Common myeloid progenitor, CD34-positive (primary cell): ENCODE measurements around the gene TUBA4A.
"Not testable (repeated sequence)": the region's sequence is repeated elsewhere in the genome, so short reads cannot be mapped to it uniquely, and the experiment has no call there.

ENCODE experiments used
- CTCF ChIA-PET: fragments of 350-600 bp; sonication (Branson Sonifier 250); formaldehyde crosslinking; loops from one replicate; lab custom pipeline; 2021; ENCODE audit warnings: antibody characterized with exemption; lab: Charles Lee
- POLR2A ChIA-PET: fragments of 350-600 bp; sonication (Branson Sonifier 250); formaldehyde crosslinking; loops from one replicate; lab custom pipeline; 2021; ENCODE audit warnings: antibody characterized with exemption; lab: Charles Lee
- DNase-seq, 3 donors: peaks; one replicate each; pipeline versions ENCODE4 v3.0.0 to v3.0.0-alpha.2; 2013
- H3K27ac ChIP-seq, 2 experiments: 1 replicate in 1 of 2; 2 replicates in 1 of 2; pipeline ENCODE4 v1.7.0; 2013; ENCODE audit warnings: inconsistent platforms in 2 of 2, low read length in 2 of 2, mild to moderate bottlenecking in 2 of 2, low read depth in 1 of 2, moderate library complexity in 1 of 2; ENCODE audit not compliant: severe bottlenecking in 2 of 2, insufficient read depth in 1 of 2, poor library complexity in 1 of 2
- H3K27me3 ChIP-seq, 5 experiments: replicated peaks in 2 of 5; 1 replicate in 3 of 5; 2 replicates in 2 of 5; pipeline versions ENCODE4 v1.6.1 to v1.7.0; 2013; ENCODE audit warnings: low read length in 4 of 5, mild to moderate bottlenecking in 2 of 5, moderate library complexity in 2 of 5, inconsistent platforms in 1 of 5; ENCODE audit not compliant: insufficient read depth in 5 of 5, control insufficient read depth in 4 of 5
- H3K36me3 ChIP-seq, 4 experiments: 1 replicate in 2 of 4; 2 replicates in 2 of 4; pipeline versions ENCODE4 v1.6.1 to v1.7.0; 2013; ENCODE audit warnings: low read length in 3 of 4, control low read depth in 1 of 4, mild to moderate bottlenecking in 1 of 4; ENCODE audit not compliant: control insufficient read depth in 4 of 4, insufficient read depth in 4 of 4
- H3K4me1 ChIP-seq, 4 experiments: 1 replicate in 3 of 4; 2 replicates in 1 of 4; pipeline versions ENCODE4 v1.6.1 to v1.7.1; 2013; ENCODE audit warnings: low read length in 3 of 4, mild to moderate bottlenecking in 3 of 4, control low read depth in 1 of 4, inconsistent platforms in 1 of 4, moderate library complexity in 1 of 4; ENCODE audit not compliant: control insufficient read depth in 4 of 4, insufficient read depth in 4 of 4; ENCODE audit errors: control extremely low read depth in 1 of 4
- H3K4me3 ChIP-seq, 7 experiments: 1 replicate in 4 of 7; 2 replicates in 3 of 7; pipeline versions ENCODE4 v1.5.1 to v1.7.0; 2013; ENCODE audit warnings: mild to moderate bottlenecking in 7 of 7, low read length in 6 of 7, moderate library complexity in 6 of 7, inconsistent platforms in 2 of 7, low read depth in 2 of 7, control low read depth in 1 of 7; ENCODE audit not compliant: insufficient read depth in 4 of 7, control insufficient read depth in 1 of 7; ENCODE audit errors: extremely low read depth in 1 of 7
- H3K9me3 ChIP-seq, 5 experiments: 1 replicate in 4 of 5; 2 replicates in 1 of 5; pipeline versions ENCODE4 v1.6.1 to v1.7.1; 2013; ENCODE audit warnings: low read length in 4 of 5, mild to moderate bottlenecking in 2 of 5, inconsistent platforms in 1 of 5, low read depth in 1 of 5, moderate library complexity in 1 of 5; ENCODE audit not compliant: control insufficient read depth in 4 of 5, insufficient read depth in 2 of 5; ENCODE audit errors: control extremely low read depth in 1 of 5
- WGBS: methylation state at CpG from one replicate; pipeline ENCODE4 v1.1.5; 2013; ENCODE audit not compliant: insufficient coverage; 5-methylcytosine and 5-hydroxymethylcytosine counted together

TUBA4A gene

GRCh38 chr2:219258942-219259341 is 5.2 kb upstream of the TUBA4A start:
- 95% methylated on average over 4 of the region's 10 CpGs for WGBS

GRCh38 chr2:219254590-219255201 is 978 bp upstream of the TUBA4A start:
- Histone ChIP-seq H3K27ac (no peak overlapping the region), H3K36me3 (peaks cover 0 to 15% (median 7%) of the 10 kb centered on the region in 4 experiments), H3K27me3 (peaks cover 0 to 10% (median 0%) of the 10 kb centered on the region in 5 experiments), H3K4me3 (peak overlapping the region; percentile 51 to 97 (median 75)), H3K4me1 (peaks cover 6 to 52% (median 48%) of the 10 kb centered on the region in 4 experiments), H3K9me3 (no peaks in the 10 kb centered on the region)
- WGBS = 2% methylated on average over 5 of the region's 12 CpGs
- peak; percentile 61 to 87 (median 80) for DNase-seq
- POLR2A ChIA-PET = interaction anchor here (1.0 to 1.6 kb wide), 4 partner anchors 26 to 48 kb away, joined by 3 to 5 read pairs (median 4); partner anchors contain the start of genes ANKZF1, ATG9A and ZFAND2B
- CTCF ChIA-PET = interaction anchor here (1.0 to 8.7 kb wide), 15 partner anchors 9 to 99 kb away, joined by 3 to 81 read pairs (median 4); partner anchors contain the start of genes ANKZF1, ATG9A, DNAJB2 and GLB1L

More at GRCh38 chr2:219258942-219259341, 5.2 kb upstream of the TUBA4A start:
- CTCF ChIA-PET = interaction anchor here (1.0 to 8.7 kb wide), 2 partner anchors 12 to 19 kb away, joined by 3 to 81 read pairs; partner anchors contain the start of gene DNAJB2
- H3K27ac ChIP-seq, H3K4me3 ChIP-seq, POLR2A ChIA-PET, H3K9me3 ChIP-seq, DNase-seq, H3K36me3 ChIP-seq, H3K27me3 ChIP-seq: not testable (repeated sequence)
- H3K4me1 ChIP-seq = peaks cover 0 to 28% (median 19%) of the 10 kb centered on the region in 4 experiments

GRCh38 chr2:219252900-219253752 is 592 bp downstream of the TUBA4A start, which contains the start of gene TUBA4B:
TSS of gene TUBA4B (plus strand) at chr2:219253243. CDS start at chr2:219253408, 165 bp downstream.
- ChIA-PET CTCF (interaction anchor here (0.6 to 8.7 kb wide), 10 partner anchors 24 to 101 kb away, joined by 3 to 81 read pairs (median 4); partner anchors contain the start of genes ANKZF1, ATG9A and DNAJB2), POLR2A (interaction anchor here (0.7 to 1.5 kb wide), 5 partner anchors 8 to 42 kb away, joined by 3 to 9 read pairs (median 3); partner anchors contain the start of genes GLB1L and STK16)
- peak in 2 of 3 donors; percentile 38 to 50 for DNase-seq
- H3K27ac ChIP-seq = peak within 1 kb of the TSS in 1 of 2 experiments; percentile 58
- H3K4me3 ChIP-seq = peak within 1 kb of the TSS; percentile 51 to 97 (median 75)
- WGBS = under 1% methylated on average over 28 of the region's 49 CpGs
- H3K9me3 ChIP-seq = no peaks in the 10 kb centered on the region
- H3K4me1 ChIP-seq = peaks cover 18 to 67% (median 64%) of the 10 kb centered on the region in 4 experiments
- H3K36me3 ChIP-seq = peaks cover 0 to 18% (median 12%) of the 10 kb centered on the region in 4 experiments
- H3K27me3 ChIP-seq = peaks cover 0 to 10% (median 0%) of the 10 kb centered on the region in 5 experiments

- Histone ChIP-seq H3K4me1 (peaks cover 24 to 73% (median 70%) of the 10 kb centered on the region in 4 experiments), H3K27ac (no peak overlapping the region), H3K4me3 (peak overlapping the region; percentile 15 to 97 (median 75)), H3K27me3 (peaks cover 0 to 10% (median 0%) of the 10 kb centered on the region in 5 experiments), H3K36me3 (peaks cover 0 to 22% (median 13%) of the 10 kb centered on the region in 4 experiments), H3K9me3 (no peaks in the 10 kb centered on the region)
- POLR2A ChIA-PET = interaction anchor here (1.1 kb wide), 1 partner anchor 22 kb away, joined by 3 read pairs; no protein-coding TSS in a partner anchor
- CTCF ChIA-PET = interaction anchor here (0.6 to 8.7 kb wide), 9 partner anchors 23 to 100 kb away, joined by 3 to 81 read pairs (median 4); partner anchors contain the start of genes ANKZF1, ATG9A and DNAJB2
- no peak for DNase-seq
- 8% methylated on average over 9 of the region's 9 CpGs for WGBS
Measured at GRCh38 chr2:219252570-219252899, 1.2 kb downstream of the TUBA4A start.

GRCh38 chr2:219252084-219252483 is 1.6 kb downstream of the TUBA4A start:
- H3K27me3 ChIP-seq = peaks cover 0 to 10% (median 0%) of the 10 kb centered on the region in 5 experiments
- peak overlapping the region in 5 of 7 experiments; percentile 8 to 97 (median 84) for H3K4me3 ChIP-seq
- 94% methylated on average over 3 of the region's 5 CpGs for WGBS
- POLR2A ChIA-PET = interaction anchor here (0.6 to 1.1 kb wide), 2 partner anchors 22 to 990 kb away, joined by 3 to 4 read pairs; no protein-coding TSS in a partner anchor
- H3K27ac ChIP-seq = no peak overlapping the region
- DNase-seq = no peak
- peaks cover 27 to 78% (median 74%) of the 10 kb centered on the region in 4 experiments for H3K4me1 ChIP-seq
- CTCF ChIA-PET = interaction anchor here (0.9 to 8.7 kb wide), 10 partner anchors 20 to 97 kb away, joined by 3 to 81 read pairs (median 4); partner anchors contain the start of genes ANKZF1, ATG9A and DNAJB2
- H3K36me3 ChIP-seq = peaks cover 0 to 22% (median 13%) of the 10 kb centered on the region in 4 experiments
- H3K9me3 ChIP-seq = no peaks in the 10 kb centered on the region

- Histone ChIP-seq H3K9me3 (no peaks in the 10 kb centered on the region), H3K4me3 (peak overlapping the region in 1 of 7 experiments; percentile 25), H3K36me3 (peaks cover 0 to 22% (median 13%) of the 10 kb centered on the region in 4 experiments), H3K4me1 (peaks cover 31 to 82% (median 79%) of the 10 kb centered on the region in 4 experiments), H3K27ac (no peak overlapping the region), H3K27me3 (peaks cover 0 to 10% (median 0%) of the 10 kb centered on the region in 5 experiments)
- no peak for DNase-seq
- WGBS = 90% methylated on average over 4 of the region's 6 CpGs
- ChIA-PET POLR2A (interaction anchor here (0.6 kb wide), 1 partner anchor 990 kb away, joined by 4 read pairs; no protein-coding TSS in a partner anchor), CTCF (interaction anchor here (0.7 to 8.7 kb wide), 9 partner anchors 20 to 278 kb away, joined by 3 to 81 read pairs (median 3); partner anchors contain the start of gene DNAJB2)
Measured at GRCh38 chr2:219251656-219252055, 2.1 kb downstream of the TUBA4A start.
